PFSK-1 (cell line): ENCODE measurements around the gene DLGAP4.

Source experiments
- FOXP2 ChIP-seq: optimal IDR thresholded peaks from 2 replicates; pipeline ENCODE3; 2011; ENCODE audit warnings: borderline replicate concordance, control low read depth, inconsistent platforms; ENCODE audit not compliant: insufficient read depth; ENCODE audit errors: extremely low read length, extremely low read depth
- POLR2AphosphoS5 ChIP-seq: IDR thresholded peaks from 2 replicates; pipeline ENCODE4 v1.6.1; 2012; ENCODE audit warnings: low read depth, mild to moderate bottlenecking, control low read depth, low read length, moderate library complexity
- SIN3A ChIP-seq: IDR thresholded peaks from 2 replicates; pipeline ENCODE4 v1.6.1; 2012; ENCODE audit warnings: mild to moderate bottlenecking, low read length, moderate library complexity, borderline replicate concordance; ENCODE audit not compliant: insufficient read depth
- TAF1 ChIP-seq: IDR thresholded peaks from 2 replicates; pipeline ENCODE4 v1.6.1; 2012; ENCODE audit warnings: low read length, control low read depth, borderline replicate concordance; ENCODE audit not compliant: insufficient read depth
- TF ChIP-seq, protein P1 (sequence below), 2 experiments: IDR thresholded peaks; 2 replicates each; pipeline versions ENCODE4 v1.6.1 to v1.8.0; 2011 to 2012; ENCODE audit warnings: low read depth in 2 of 2, low read length in 2 of 2, control low read depth in 1 of 2, inconsistent platforms in 1 of 2, mild to moderate bottlenecking in 1 of 2, moderate library complexity in 1 of 2; ENCODE audit not compliant: insufficient read depth in 1 of 2

DNA sequence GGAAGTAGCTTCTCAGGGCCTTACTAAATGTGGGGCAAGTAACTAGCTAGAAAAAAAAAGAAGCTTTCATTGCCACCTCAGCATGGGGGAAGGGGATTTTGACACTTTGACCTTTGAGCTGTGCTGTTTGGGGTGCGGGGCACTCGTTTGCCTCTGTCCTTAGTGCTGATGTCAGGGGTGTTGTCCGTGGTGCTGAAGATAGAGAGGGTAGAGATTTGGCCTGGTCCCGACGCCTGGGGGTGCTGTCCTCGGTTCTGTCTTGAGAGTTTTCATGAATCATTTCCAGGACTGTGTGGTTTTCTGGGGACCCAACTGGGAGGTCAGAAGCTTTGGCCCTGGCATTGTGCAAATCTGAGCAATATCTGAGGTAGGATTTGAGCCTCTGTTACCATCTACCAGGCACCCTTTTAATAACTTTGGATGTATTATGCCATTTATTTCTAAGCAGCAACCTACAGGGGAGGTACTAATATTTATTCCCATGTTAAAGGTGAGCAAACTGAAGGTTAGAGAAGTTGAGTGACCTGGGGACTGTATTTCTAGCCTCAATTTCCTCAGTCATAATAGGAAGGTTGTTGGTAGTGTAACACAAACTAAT, 78.0 kb downstream of the DLGAP4 start:
- TF ChIP-seq TAF1 (no peak), SIN3A (peak; percentile 99; the same call in 1 of the 2 replicates), POLR2AphosphoS5 (no peak), FOXP2 (no peak)
- TF ChIP-seq, protein P1, sequence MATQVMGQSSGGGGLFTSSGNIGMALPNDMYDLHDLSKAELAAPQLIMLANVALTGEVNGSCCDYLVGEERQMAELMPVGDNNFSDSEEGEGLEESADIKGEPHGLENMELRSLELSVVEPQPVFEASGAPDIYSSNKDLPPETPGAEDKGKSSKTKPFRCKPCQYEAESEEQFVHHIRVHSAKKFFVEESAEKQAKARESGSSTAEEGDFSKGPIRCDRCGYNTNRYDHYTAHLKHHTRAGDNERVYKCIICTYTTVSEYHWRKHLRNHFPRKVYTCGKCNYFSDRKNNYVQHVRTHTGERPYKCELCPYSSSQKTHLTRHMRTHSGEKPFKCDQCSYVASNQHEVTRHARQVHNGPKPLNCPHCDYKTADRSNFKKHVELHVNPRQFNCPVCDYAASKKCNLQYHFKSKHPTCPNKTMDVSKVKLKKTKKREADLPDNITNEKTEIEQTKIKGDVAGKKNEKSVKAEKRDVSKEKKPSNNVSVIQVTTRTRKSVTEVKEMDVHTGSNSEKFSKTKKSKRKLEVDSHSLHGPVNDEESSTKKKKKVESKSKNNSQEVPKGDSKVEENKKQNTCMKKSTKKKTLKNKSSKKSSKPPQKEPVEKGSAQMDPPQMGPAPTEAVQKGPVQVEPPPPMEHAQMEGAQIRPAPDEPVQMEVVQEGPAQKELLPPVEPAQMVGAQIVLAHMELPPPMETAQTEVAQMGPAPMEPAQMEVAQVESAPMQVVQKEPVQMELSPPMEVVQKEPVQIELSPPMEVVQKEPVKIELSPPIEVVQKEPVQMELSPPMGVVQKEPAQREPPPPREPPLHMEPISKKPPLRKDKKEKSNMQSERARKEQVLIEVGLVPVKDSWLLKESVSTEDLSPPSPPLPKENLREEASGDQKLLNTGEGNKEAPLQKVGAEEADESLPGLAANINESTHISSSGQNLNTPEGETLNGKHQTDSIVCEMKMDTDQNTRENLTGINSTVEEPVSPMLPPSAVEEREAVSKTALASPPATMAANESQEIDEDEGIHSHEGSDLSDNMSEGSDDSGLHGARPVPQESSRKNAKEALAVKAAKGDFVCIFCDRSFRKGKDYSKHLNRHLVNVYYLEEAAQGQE (IDR thresholded peaks at IDR 0.05; ENCODE audit: insufficient read depth in 1 of 2, low read depth in 2 of 2, low read length in 2 of 2), result peak; percentile 98 to 99
